NCI-H1436 (cell line): Measurements from ENCODE around the gene HIPK4.
"Not testable (repeated sequence)": the region's sequence is repeated elsewhere in the genome, so short reads cannot be mapped to it uniquely, and the experiment has no call there.

Experiments
- DNase-seq: peaks from one replicate; lab custom pipeline; 2025; lab: John Stamatoyannopoulos, UW

HIPK4 gene

DNA sequence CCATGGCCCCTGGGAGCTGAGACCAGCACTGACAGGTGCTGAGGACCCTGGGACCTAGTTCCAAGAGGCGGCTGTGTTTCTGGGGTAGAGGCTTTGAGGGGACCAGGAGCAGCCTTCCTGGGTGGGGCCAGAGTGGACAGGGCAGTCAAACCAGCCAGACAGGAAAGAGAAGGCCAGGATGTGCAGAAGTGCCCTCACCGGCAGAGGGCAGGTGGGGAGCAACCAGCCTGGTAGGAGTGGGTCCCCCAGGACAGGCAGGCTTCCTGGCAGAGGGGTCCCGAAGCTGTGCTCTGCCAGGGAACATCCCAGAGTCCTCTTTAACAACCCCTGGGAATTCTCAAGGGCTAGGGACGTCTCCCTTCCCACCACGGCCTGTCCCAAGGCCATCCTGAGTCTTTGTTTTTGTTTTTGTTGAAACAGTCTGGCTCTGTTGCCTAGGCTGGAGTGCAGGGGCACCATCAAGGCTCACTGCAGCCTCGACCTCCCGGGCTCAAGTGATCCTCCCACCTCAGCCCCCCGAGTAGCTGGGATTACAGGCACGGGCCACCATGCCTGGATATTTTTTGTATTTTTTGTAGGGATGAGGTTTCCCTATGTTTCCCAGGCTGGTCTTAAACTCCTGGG, 3.0 kb upstream of the HIPK4 start:
- DNase-seq, result no peak

DNA sequence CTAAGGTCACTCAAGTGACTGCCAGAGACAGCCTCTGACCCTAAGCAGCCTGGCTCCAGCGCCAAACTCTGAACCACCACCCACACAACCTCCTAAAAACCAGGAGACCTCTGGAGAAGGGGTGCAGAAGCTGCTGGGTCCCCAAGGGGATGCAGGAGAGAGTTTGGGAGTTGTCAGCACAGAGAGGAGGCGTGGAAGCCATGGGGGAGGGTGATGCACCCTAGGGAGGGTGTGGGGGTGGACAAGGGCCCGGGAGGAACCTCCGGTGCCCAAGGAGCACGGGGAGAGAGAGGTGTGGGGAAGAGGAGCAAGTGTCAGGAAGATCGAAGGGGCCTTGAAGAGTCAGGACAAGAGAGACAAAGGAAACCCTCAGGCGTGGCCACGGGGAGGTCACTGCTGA, 2.1 kb upstream of the HIPK4 start:
- no peak for DNase-seq

GRCh38 chr19:40389404-40390083, 437 bp downstream of the HIPK4 start:
- DNase-seq, result no peak

DNA sequence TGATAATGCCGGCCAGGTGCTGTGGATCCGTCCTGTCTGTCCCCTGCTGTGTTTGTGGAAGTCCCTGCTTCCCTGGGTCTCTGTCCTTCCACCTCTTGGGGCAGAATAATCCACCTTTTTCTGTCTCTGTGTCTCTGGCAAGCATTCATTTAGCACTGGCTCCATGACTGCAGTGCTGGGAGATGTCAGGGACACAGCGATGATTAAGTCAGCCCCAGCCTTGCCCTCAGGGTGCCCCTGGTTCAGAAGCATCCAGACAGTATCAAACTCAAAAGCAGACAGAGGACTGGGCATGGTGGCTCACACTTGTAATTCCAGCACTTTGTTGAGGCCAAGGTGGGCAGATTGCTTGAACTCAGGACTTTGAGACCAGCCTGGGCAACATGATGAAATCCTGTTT, 1.5 kb downstream of the HIPK4 start:
- no peak for DNase-seq

DNA sequence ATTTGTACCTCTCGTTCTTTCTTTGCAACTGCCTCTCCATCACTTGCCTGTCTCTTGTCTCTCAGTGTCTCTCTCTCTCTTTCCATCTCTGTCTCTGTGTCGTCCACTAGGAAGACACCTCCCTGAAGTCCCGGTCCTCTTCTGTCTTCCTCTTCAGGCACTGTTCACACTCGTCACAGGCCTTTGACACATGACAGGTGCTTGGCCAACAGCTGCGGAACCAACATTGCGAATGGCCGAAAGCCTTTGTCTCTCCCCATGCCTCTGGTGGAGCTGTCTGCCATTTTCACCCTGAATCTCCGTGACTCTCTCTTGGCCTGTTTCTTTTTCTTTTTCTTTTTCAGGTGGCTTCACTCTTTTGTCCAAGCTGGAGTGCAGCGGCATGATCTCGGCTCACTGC, 2.8 kb downstream of the HIPK4 start:
- no peak for DNase-seq

- DNase-seq, result no peak
Observed at GRCh38 chr19:40383668-40384248, 6.2 kb downstream of the HIPK4 start.

- DNase-seq, result no peak
Observed at GRCh38 chr19:40381321-40381720, 8.7 kb downstream of the HIPK4 start.

- DNase-seq, result no peak
Observed at GRCh38 chr19:40380199-40381037, 9.6 kb downstream of the HIPK4 start.

DNA sequence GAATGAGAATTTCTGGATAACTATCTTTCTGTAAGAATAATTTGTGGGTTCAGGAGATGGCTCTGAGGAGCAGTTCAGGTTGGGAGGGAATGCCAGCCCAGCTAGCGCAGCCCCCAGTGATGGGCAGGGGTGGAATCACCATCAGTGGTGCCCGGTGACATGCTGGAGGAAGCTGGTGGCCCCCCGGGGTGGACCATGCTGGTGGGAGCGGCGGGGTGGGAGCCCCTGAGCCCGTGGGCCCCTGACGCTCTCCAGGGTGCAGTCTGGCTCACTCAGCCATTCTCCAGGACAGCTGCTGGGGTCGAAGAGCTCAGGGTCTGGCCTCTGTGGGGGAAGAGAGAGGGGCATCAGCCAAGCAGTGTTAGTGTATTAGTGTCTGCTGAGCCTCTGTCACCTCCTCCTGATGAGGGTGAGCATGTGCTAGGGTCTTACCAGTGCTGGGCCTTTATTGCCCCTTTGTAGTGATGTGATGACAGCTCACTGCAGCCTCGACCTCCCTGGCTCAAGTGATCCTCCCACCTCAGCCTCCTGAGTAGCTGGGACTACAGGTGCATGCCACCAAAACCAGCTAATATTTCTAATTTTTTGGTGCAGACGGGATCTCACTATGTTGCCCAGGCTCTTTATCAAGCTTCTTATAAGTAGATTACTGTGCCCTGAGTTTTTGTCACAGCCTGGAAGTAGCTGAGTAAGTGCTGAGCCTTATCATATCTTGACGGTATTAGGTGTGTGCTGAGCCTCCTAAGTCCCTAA, 10.4 kb downstream of the HIPK4 start:
- no peak for DNase-seq

DNA sequence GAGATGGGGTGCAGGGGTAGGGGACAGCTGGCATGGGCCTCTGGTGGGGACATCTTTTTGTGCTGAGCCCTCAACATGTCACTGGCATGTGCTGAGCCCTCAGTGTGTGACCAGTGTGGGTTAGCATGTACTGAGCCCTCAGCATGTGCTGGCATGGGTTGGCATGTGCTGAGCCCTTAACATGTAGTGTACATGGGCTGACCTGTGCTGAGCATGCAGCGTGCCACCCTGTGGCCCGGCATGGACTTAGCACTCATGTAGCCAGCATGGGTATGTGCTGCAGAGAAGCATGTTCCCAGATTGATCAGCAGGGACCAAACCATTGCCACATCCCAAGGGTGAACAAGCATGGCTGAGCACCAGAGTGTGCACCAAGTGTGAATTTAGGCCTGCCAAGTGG, 11.5 kb downstream of the HIPK4 start:
- no peak for DNase-seq

DNA sequence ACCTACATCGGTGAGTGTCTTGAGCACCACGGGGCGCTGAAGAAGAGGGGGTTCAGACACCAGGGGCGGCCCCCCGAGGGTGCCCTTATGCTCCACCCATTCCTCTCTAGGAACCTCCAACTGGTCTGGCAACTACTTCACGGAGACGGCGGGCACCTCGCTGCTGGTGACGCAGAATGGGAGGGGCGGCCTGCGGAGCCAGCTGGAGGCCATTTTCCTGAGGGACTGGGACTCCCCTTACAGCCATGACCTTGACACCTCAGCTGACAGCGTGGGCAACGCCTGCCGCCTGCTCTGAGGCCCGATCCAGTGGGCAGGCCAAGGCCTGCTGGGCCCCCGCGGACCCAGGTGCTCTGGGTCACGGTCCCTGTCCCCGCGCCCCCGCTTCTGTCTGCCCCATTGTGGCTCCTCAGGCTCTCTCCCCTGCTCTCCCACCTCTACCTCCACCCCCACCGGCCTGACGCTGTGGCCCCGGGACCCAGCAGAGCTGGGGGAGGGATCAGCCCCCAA, 12.1 kb downstream of the HIPK4 start:
- no peak for DNase-seq

GRCh38 chr19:40376286-40376862, 13.6 kb downstream of the HIPK4 start:
- DNase-seq, result no peak

DNA sequence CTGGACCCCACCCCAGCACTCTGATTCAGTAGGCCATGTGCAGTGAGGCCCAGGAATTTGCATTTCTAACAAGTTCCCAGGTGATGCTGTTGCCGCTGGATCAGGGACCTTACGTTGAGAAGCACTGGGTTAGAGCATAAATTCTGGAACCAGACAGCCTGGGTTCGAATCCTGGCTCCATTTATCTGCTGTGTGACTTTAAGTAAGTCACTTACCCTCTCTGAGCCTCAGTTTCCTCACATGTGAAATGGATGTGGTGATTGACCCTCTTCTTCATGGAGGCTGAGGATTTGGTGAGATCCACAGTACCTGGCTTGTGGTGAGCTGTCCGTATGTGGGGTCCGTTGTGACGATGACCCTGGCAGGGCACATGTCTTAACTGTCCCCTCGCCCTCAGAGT, 15.9 kb downstream of the HIPK4 start:
- DNase-seq, result no peak

DNA sequence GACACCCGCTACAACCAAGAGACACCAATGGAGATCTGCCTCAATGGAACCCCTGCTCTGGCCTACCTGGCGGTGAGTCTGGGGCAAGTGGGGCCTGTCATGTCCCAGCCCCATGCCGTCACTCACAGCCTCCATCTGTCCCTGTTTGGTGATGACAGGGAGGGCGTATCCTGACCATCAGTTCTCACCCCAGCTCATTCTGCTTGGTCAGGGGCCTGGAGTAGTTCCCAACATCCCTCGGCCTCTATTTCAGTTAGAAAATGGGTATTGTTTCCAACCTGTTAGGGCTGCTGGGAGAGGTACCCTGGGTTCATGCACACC, 18.2 kb downstream of the HIPK4 start:
- DNase-seq, result no peak

DNA sequence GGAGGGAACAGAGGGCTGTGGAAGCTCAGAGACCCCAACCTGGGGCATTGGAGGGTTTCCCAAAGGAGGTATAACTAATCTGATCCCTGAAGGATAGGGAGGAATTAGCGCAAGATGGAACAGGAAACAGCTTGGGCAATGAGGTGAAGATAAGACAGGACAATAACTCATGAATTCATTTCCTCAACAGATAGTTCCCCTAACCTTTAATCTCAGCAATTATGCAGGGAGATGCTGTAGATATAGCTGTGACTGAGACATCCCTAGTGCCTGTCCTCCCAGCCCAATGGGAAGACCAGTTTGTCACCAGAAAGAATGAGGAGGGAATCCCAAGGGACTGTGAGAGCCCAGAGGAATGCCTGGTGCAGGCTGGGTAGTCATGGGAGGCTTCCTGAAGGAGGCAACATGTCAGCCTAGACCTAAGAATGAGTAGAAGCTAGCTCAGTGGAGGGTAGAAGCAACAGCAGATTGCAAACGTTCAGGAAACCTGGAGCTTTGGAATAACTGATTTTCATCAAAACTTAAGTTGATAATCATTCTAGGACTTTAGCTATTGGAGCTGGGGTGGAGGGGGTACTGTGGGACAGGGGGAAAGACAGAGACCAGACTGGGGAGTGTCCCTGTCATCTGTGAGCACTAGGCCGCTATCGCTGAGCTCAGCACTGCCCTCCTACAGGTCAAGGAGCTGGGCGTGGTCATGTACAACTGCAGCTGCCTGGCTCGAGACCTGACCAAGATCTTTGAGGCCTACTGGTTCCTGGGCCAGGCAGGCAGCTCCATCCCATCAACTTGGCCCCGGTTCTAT, 18.8 kb downstream of the HIPK4 start:
- DNase-seq, result no peak

DNA sequence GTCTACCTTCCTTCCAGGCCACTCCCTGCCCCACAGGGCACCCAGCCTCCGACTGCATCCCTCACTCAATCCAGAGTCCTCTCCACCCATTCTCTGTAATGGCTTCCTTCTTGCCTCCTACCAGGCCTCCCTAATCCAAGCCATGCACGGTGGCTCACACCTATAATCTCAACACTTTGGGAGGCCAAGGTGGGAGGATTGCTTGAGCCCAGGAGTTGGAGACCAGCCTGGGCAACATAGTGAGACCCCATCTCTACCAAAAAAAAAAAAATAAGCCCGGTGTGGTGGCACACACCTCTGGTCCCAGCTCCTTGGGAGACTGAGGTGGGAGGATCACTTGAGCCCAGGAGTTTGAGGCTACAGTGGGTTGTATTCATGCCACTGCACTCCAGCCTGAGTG, 19.7 kb downstream of the HIPK4 start:
- not testable (repeated sequence) for DNase-seq

- DNase-seq, result no peak
Observed at GRCh38 chr19:40369797-40370196, 20.2 kb downstream of the HIPK4 start.

GRCh38 chr19:40367577-40368434, 22.2 kb downstream of the HIPK4 start:
- no peak for DNase-seq

DNA sequence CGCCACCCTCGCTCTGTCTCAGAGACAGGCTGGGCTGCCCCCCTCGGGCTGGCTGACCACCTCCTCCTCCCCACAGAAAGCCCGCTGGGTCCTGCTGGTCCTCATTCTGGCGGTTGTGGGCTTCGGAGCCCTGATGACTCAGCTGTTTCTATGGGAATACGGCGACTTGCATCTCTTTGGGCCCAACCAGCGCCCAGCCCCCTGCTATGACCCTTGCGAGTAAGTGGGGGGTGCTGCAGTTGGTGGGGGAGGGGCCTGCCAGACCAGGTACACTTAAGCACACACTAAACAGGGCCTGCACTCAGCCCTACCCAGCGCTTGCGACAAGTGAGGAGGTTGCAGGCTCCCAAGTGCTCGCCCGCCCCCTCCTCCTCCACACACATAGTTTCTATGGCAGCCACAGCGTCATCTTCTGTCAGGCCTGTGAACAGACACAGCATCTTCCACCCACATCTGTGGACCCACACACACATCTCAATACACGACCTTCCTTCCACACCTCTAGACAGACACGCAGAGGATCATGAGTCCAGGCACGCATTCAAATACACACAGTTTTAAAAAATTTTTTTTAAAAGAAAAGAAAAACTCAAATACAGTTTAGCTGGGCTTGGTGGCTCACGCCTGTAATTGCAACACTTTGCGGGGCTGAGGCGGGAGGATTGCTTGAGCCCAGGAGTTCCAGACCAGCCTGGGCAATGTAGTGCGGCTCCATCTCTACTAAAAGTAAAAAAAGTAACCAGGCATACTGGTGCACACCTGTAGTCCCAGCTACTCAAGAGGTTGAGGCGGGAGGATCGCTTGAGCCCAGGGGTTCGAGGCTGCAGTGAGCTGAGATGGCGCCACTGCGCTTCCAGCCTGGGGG, 23.1 kb downstream of the HIPK4 start:
- DNase-seq, result no peak
